OCI-LY1 (cell line): ENCODE measurements around the gene STK4.

Experiments used
- H2AFZ ChIP-seq: fragments of 200-600 bp; sonication (generic), shearing (Covaris generic); 2 replicates; pipeline ENCODE4 v1.6.0; 2014; ENCODE audit warnings: antibody characterized with exemption, mild to moderate bottlenecking, low read length
- H3F3A ChIP-seq: fragments of 200-600 bp; sonication (generic), shearing (Covaris generic); 2 replicates; pipeline ENCODE4 v1.6.0; 2014; ENCODE audit warnings: mild to moderate bottlenecking, antibody characterized with exemption, low read length, moderate library complexity; ENCODE audit not compliant: insufficient read depth
- H3K27ac ChIP-seq: fragments of 200-600 bp; sonication (generic); 2 replicates; pipeline ENCODE4 v1.5.1; 2014; ENCODE audit warnings: low read length, mixed run types, mild to moderate bottlenecking, low read depth; ENCODE audit not compliant: poor library complexity, severe bottlenecking
- H3K27me3 ChIP-seq: fragments of 200-600 bp; sonication (generic); 2 replicates; pipeline ENCODE4 v1.6.0; 2014; ENCODE audit warnings: antibody characterized with exemption, mild to moderate bottlenecking, low read length, moderate library complexity; ENCODE audit not compliant: insufficient read depth
- H3K36me3 ChIP-seq: fragments of 200-600 bp; sonication (generic); 2 replicates; pipeline ENCODE4 v1.6.1; 2014; ENCODE audit warnings: mild to moderate bottlenecking, antibody characterized with exemption, low read length, moderate library complexity, mixed read lengths; ENCODE audit not compliant: insufficient read depth
- H3K4me1 ChIP-seq: fragments of 200-600 bp; sonication (generic); 2 replicates; pipeline ENCODE4 v1.5.1; 2014; ENCODE audit warnings: mild to moderate bottlenecking, low read length, moderate library complexity; ENCODE audit not compliant: insufficient read depth, severe bottlenecking
- H3K4me2 ChIP-seq: fragments of 200-600 bp; sonication (generic), shearing (Covaris generic); 2 replicates; pipeline ENCODE4 v1.6.1; 2014; ENCODE audit warnings: low read length
- H3K4me3 ChIP-seq: fragments of 200-600 bp; sonication (generic); 2 replicates; pipeline ENCODE4 v1.5.1; 2014; ENCODE audit warnings: low read length, low read depth, mild to moderate bottlenecking, mixed read lengths; ENCODE audit not compliant: poor library complexity, severe bottlenecking
- H3K79me2 ChIP-seq: fragments of 200-600 bp; shearing (Covaris generic); 2 replicates; pipeline ENCODE4 v1.6.1; 2016; ENCODE audit warnings: mixed run types, low read length, mixed read lengths; ENCODE audit not compliant: insufficient read depth
- H3K9ac ChIP-seq: fragments of 200-600 bp; sonication (generic), shearing (Covaris generic); 2 replicates; pipeline ENCODE4 v1.6.1; 2014; ENCODE audit warnings: mild to moderate bottlenecking, low read length, mixed read lengths
- H3K9me2 ChIP-seq: fragments of 200-600 bp; sonication (generic), shearing (Covaris generic); 2 replicates; pipeline ENCODE4 v1.6.1; 2014; ENCODE audit warnings: low read depth, mild to moderate bottlenecking, low read length, mixed read lengths
- H3K9me3 ChIP-seq: fragments of 200-600 bp; shearing (Covaris generic); 2 replicates; pipeline ENCODE4 v1.6.1; 2014; ENCODE audit warnings: low read length, mixed read lengths
- H4K20me1 ChIP-seq: fragments of 200-600 bp; sonication (generic), shearing (Covaris generic); 2 replicates; pipeline ENCODE4 v1.6.0; 2016; ENCODE audit warnings: mild to moderate bottlenecking, low read length; ENCODE audit not compliant: insufficient read depth
- CTCF ChIP-seq: fragments of 200-600 bp; sonication (generic), shearing (Covaris generic); IDR thresholded peaks from 2 replicates; pipeline ENCODE4 v1.5.1; 2017; ENCODE audit warnings: mild to moderate bottlenecking, antibody characterized with exemption, low read length, moderate library complexity, mixed read lengths
- EZH2 ChIP-seq: fragments of 200-600 bp; sonication (generic), shearing (Covaris generic); IDR thresholded peaks from 2 replicates; pipeline ENCODE4 v1.8.0; 2017; ENCODE audit warnings: borderline replicate concordance, mixed run types, mild to moderate bottlenecking, antibody characterized with exemption, low read length, moderate library complexity, mixed read lengths

STK4 gene

GRCh38 chr20:44943828-44944227 is 22.5 kb upstream of the STK4 start:
- H3K9me2 ChIP-seq, result no peaks in the 10 kb centered on the region
- no peaks in the 10 kb centered on the region for H3K27me3 ChIP-seq
- no peak overlapping the region for H3K27ac ChIP-seq
- H3K4me2 ChIP-seq, result no peak overlapping the region
- no peaks in the 10 kb centered on the region for H4K20me1 ChIP-seq
- no peaks in the 10 kb centered on the region for H3K4me1 ChIP-seq
- no peak overlapping the region for H3K4me3 ChIP-seq
- peaks cover 99% of the 10 kb centered on the region for H3K36me3 ChIP-seq
- H3K9ac ChIP-seq, result no peak overlapping the region
- no peaks in the 10 kb centered on the region for H3K9me3 ChIP-seq
- no peaks in the 10 kb centered on the region for H3K79me2 ChIP-seq
- H2AFZ ChIP-seq, result no peak overlapping the region
- H3F3A ChIP-seq, result no peaks in the 10 kb centered on the region
- TF ChIP-seq CTCF, result no peak

- H2AFZ ChIP-seq, result no peak overlapping the region
- H3K36me3 ChIP-seq, result peaks cover 98% of the 10 kb centered on the region
- no peaks in the 10 kb centered on the region for H3K9me3 ChIP-seq
- H3K79me2 ChIP-seq, result no peaks in the 10 kb centered on the region
- H3K4me3 ChIP-seq, result no peak overlapping the region
- H3K9ac ChIP-seq, result no peak overlapping the region
- H3K4me2 ChIP-seq, result no peak overlapping the region
- H3K9me2 ChIP-seq, result no peaks in the 10 kb centered on the region
- no peaks in the 10 kb centered on the region for H3F3A ChIP-seq
- no peaks in the 10 kb centered on the region for H3K4me1 ChIP-seq
- H3K27me3 ChIP-seq, result no peaks in the 10 kb centered on the region
- no peak for TF ChIP-seq CTCF
- TF ChIP-seq EZH2, result no peak
- H4K20me1 ChIP-seq, result no peaks in the 10 kb centered on the region
- H3K27ac ChIP-seq, result no peak overlapping the region
Measured at GRCh38 chr20:44945261-44945660, 21.1 kb upstream of the STK4 start.

- no peaks in the 10 kb centered on the region for H3F3A ChIP-seq
- H3K9me2 ChIP-seq, result no peaks in the 10 kb centered on the region
- no peaks in the 10 kb centered on the region for H3K4me1 ChIP-seq
- no peak overlapping the region for H3K4me3 ChIP-seq
- H3K9ac ChIP-seq, result no peak overlapping the region
- no peaks in the 10 kb centered on the region for H4K20me1 ChIP-seq
- no peaks in the 10 kb centered on the region for H3K9me3 ChIP-seq
- no peaks in the 10 kb centered on the region for H3K79me2 ChIP-seq
- H3K27me3 ChIP-seq, result no peaks in the 10 kb centered on the region
- H2AFZ ChIP-seq, result no peak overlapping the region
- TF ChIP-seq CTCF, result no peak
- TF ChIP-seq EZH2, result no peak
- no peak overlapping the region for H3K27ac ChIP-seq
- peaks cover 100% of the 10 kb centered on the region for H3K36me3 ChIP-seq
- H3K4me2 ChIP-seq, result no peak overlapping the region
Measured at GRCh38 chr20:44946271-44946852, 19.9 kb upstream of the STK4 start.
